K562 (cell line): Measurements from ENCODE around the gene CUEDC2. TPM values are rescaled to one million over a fixed set of nuclear protein-coding genes. Genes with fewer than 3 reads are reported as not detected.
"Not testable (repeated sequence)": the region's sequence is repeated elsewhere in the genome, so short reads cannot be mapped to it uniquely, and the experiment has no call there.

ENCODE experiments used
- DDX20 ChIP-seq: fragments of 450-650 bp; IDR thresholded peaks from 2 replicates; pipeline ENCODE4 v1.6.1; 2016; ENCODE audit warnings: missing genetic modification characterization, low read depth, mild to moderate bottlenecking, missing compliant biosample characterization, moderate library complexity
- E4F1 ChIP-seq: fragments of 250-450 bp; sonication (Bioruptor Pico); IDR thresholded peaks from 2 replicates; pipeline ENCODE4 v1.5.0; 2021; ENCODE audit warnings: mild to moderate bottlenecking, borderline replicate concordance
- ETV1 ChIP-seq: fragments of 450-650 bp; conservative IDR thresholded peaks from 2 replicates; pipeline ENCODE4 v1.6.1; 2016; ENCODE audit warnings: missing genetic modification characterization, control low read depth, low read depth, missing compliant biosample characterization
- HIVEP1 ChIP-seq: fragments of 250-450 bp; sonication (Bioruptor Pico); IDR thresholded peaks from 2 replicates; pipeline ENCODE4 v1.4.0; 2020; ENCODE audit warnings: mild to moderate bottlenecking
- HMG20A ChIP-seq: fragments of 450-650 bp; formaldehyde crosslinking; conservative IDR thresholded peaks from 2 replicates; pipeline ENCODE4 v1.4.0; 2020; ENCODE audit warnings: mild to moderate bottlenecking, mixed read lengths
- MEF2D ChIP-seq: conservative IDR thresholded peaks from 2 replicates; pipeline ENCODE4 v1.6.1; 2016; ENCODE audit warnings: low read depth, missing genetic modification characterization, missing compliant biosample characterization
- MYC ChIP-seq, 2 experiments: fragments of 250-450 bp in 1 of 2; sonication (Bioruptor Pico) in 1 of 2; IDR thresholded peaks; 2 replicates each; pipeline versions ENCODE4 v1.5.1 to v1.6.1; 2012 to 2021; ENCODE audit warnings: low read depth in 2 of 2, borderline replicate concordance in 1 of 2, improper control_type of control experiment in 1 of 2, low read length in 1 of 2, mild to moderate bottlenecking in 1 of 2, moderate library complexity in 1 of 2
- PYGO2 ChIP-seq: fragments of 450-650 bp; IDR thresholded peaks from 2 replicates; pipeline ENCODE4 v1.6.1; 2016; ENCODE audit warnings: mild to moderate bottlenecking, missing genetic modification characterization, moderate library complexity, missing compliant biosample characterization
- STAT5B ChIP-seq: fragments of 250-450 bp; sonication (Bioruptor Pico); IDR thresholded peaks from 2 replicates; pipeline ENCODE4 v1.8.0; 2021; ENCODE audit warnings: mild to moderate bottlenecking, inconsistent platforms
- TEAD1 ChIP-seq, 2 experiments: fragments of 450-650 bp in 1 of 2; sonication (generic) in 1 of 2; formaldehyde crosslinking; IDR thresholded peaks; 2 replicates each; pipeline versions ENCODE4 v1.4.0 to v1.8.0; 2020 to 2022; ENCODE audit warnings: mild to moderate bottlenecking in 2 of 2, missing genetic modification reagents in 1 of 2
- ZBTB11 ChIP-seq, 3 experiments: fragments of 200-800 bp in 1 of 3; fragments of 250-450 bp in 1 of 3; fragments of 450-650 bp in 1 of 3; sonication (Bioruptor Pico) in 1 of 3; sonication (Bioruptor generic) in 1 of 3; formaldehyde crosslinking in 1 of 3; IDR thresholded peaks; 2 replicates each; pipeline versions ENCODE4 v1.6.1 to v1.8.0; 2016 to 2022; ENCODE audit warnings: mild to moderate bottlenecking in 2 of 3, missing genetic modification characterization in 2 of 3, missing compliant biosample characterization in 1 of 3, moderate library complexity in 1 of 3
- ZBTB26 ChIP-seq: fragments of 450-650 bp; formaldehyde crosslinking; IDR thresholded peaks from 2 replicates; pipeline ENCODE4 v1.4.0; 2022; ENCODE audit warnings: missing genetic modification characterization
- ZKSCAN3 ChIP-seq: fragments of 250-450 bp; sonication (Bioruptor Pico); IDR thresholded peaks from 2 replicates; pipeline ENCODE4 v1.4.0; 2020
- ZNF133 ChIP-seq: fragments of 250-450 bp; sonication (Bioruptor Pico); IDR thresholded peaks from 2 replicates; pipeline ENCODE4 v1.4.0; 2020; ENCODE audit warnings: mild to moderate bottlenecking
- ZNF165 ChIP-seq: fragments of 250-450 bp; sonication (Bioruptor Pico); IDR thresholded peaks from 2 replicates; pipeline ENCODE4 v1.4.0; 2020; ENCODE audit warnings: borderline replicate concordance
- ZNF395 ChIP-seq: fragments of 200-800 bp; sonication (Bioruptor generic); IDR thresholded peaks from 2 replicates; pipeline ENCODE4 v1.6.1; 2017; ENCODE audit warnings: missing genetic modification characterization, missing compliant biosample characterization
- polyA plus RNA-seq, 8 experiments: library from polyadenylated mRNA; depleted of rRNA in 4 of 8; stranded (reverse) in 5 of 8; unstranded in 3 of 8; fragments of >200 nt; fragmentation: Nextera tagmentation in 2 of 8; fragmentation: Illumina TruSeq in 1 of 8; extraction: Ambion mirVana in 2 of 8; extraction: Trizol in 1 of 8; gene quantifications; 2 replicates each; pipeline versions ENCODE4 v1.2.1 to v1.2.3, GENCODE V29; 2011 to 2014; ENCODE audit warnings: inconsistent platforms in 1 of 8, missing spikeins in 1 of 8
- total RNA-seq, 7 experiments: library from RNA; depleted of rRNA in 6 of 7; stranded (reverse); fragments of >200 nt in 6 of 7; fragmentation: Illumina TruSeq in 2 of 7; extraction: Trizol in 2 of 7; gene quantifications; 2 replicates each; pipeline versions ENCODE4 v1.2.1 to v1.2.3, GENCODE V29; 2011 to 2021; ENCODE audit warnings: low replicate concordance in 1 of 7

The CUEDC2 gene
- total and polyA plus RNA-seq, 9 of the 15 experiments (the other 6 are each of a cell fraction or from before 2014, with no cell fraction given), result 8.5 to 48.9 (median 27.4) TPM

GRCh38 chr10:102454662-102455487, 22.5 kb upstream of the CUEDC2 start (continued):
- TF ChIP-seq ZKSCAN3 (CRISPR knock-in tag) (peak; percentile 58), DDX20 (peak; percentile 92), ZNF395 (CRISPR knock-in tag) (peak; percentile 84), E4F1 (CRISPR knock-in tag) (0 out of 2 replicates have a peak, but pooled peaks have one; percentile 41), HIVEP1 (CRISPR knock-in tag) (peak; percentile 95), ZNF165 (CRISPR knock-in tag) (peak; percentile 72; the same call in 1 of the 2 replicates), ZBTB26 (peak; percentile 63; the same call in 1 of the 2 replicates), PYGO2 (peak; percentile 92), STAT5B (CRISPR knock-in tag) (0 out of 2 replicates have a peak, but pooled peaks have one; percentile 66), ZNF133 (CRISPR knock-in tag) (peak; percentile 91; the same call in 1 of the 2 replicates), MYC (CRISPR knock-in tag; IDR thresholded peaks at IDR 0.05; ENCODE audit: borderline replicate concordance, low read depth) (peak; percentile 95), ETV1 (tag) (peak; percentile 73), HMG20A (CRISPR knock-in tag) (peak; percentile 52; the same call in 1 of the 2 replicates), ZBTB11 (CRISPR knock-in tag; IDR thresholded peaks at IDR 0.05) (peak in 1 of 3 experiments; percentile 54; a peak in 1 of 6 replicates), TEAD1 (CRISPR knock-in tag; IDR thresholded peaks at IDR 0.05) (peak in 1 of 2 experiments; percentile 93; a peak in 2 of 4 replicates), MEF2D (peak; percentile 92)
- not testable (repeated sequence) for TF ChIP-seq MYC (IDR thresholded peaks at IDR 0.05; ENCODE audit: low read depth, low read length)
